Upper lobe of right lung (tissue), 1 donor: ENCODE data around the gene NKX6-2. TPM values are rescaled to one million over a fixed set of nuclear protein-coding genes. Genes with fewer than 3 reads are reported as not detected.
"Not testable (repeated sequence)": the region's sequence is repeated elsewhere in the genome, so short reads cannot be mapped to it uniquely, and the experiment has no call there.

ENCODE experiments used
- ATAC-seq: fragments of 200-7000 bp; cut with Tn5 transposase; one replicate; pipeline ENCODE4 v1.9.1; 2020; ENCODE audit warnings: mild to moderate bottlenecking, moderate library complexity
- DNase-seq: peaks from one replicate; pipeline ENCODE4 v3.0.0-alpha.2; 2020
- H3K27ac ChIP-seq: fragments of 200-600 bp; one replicate; pipeline ENCODE4 v1.8.0; 2022
- H3K27me3 ChIP-seq: fragments of 200-600 bp; one replicate; pipeline ENCODE4 v1.8.0; 2022; ENCODE audit warnings: mild to moderate bottlenecking
- H3K36me3 ChIP-seq: fragments of 200-600 bp; one replicate; pipeline ENCODE4 v1.8.0; 2022
- H3K4me1 ChIP-seq: fragments of 200-600 bp; one replicate; pipeline ENCODE4 v1.8.0; 2022
- H3K4me3 ChIP-seq: fragments of 200-600 bp; one replicate; pipeline ENCODE4 v1.8.0; 2022; ENCODE audit warnings: mild to moderate bottlenecking
- H3K9me3 ChIP-seq: fragments of 200-600 bp; one replicate; pipeline ENCODE4 v1.8.0; 2022
- CTCF ChIP-seq: fragments of 200-600 bp; IDR thresholded peaks from one replicate; pipeline ENCODE4 v1.8.0; 2022; ENCODE audit warnings: antibody characterized with exemption
- intact Hi-C: fragments of 100-400 bp; cut with DNase I; formaldehyde crosslinking; loops from one replicate; pipeline ENCODE4 v1.11.0; 2022
- total RNA-seq: library from RNA; stranded (reverse); fragmentation: NEBNext Ultra II Directional; extraction: Animal tissue kit (Norgen Biotek cat#: 25700); gene quantifications from one replicate; pipeline ENCODE4 v1.2.1, GENCODE V29; 2021
- donor health status: DM: no; HTN: yes; CAD: no; lungs with severe emphysema.

NKX6-2 gene
- total RNA-seq, 1 donor from 2014 or later: not detected

DNA sequence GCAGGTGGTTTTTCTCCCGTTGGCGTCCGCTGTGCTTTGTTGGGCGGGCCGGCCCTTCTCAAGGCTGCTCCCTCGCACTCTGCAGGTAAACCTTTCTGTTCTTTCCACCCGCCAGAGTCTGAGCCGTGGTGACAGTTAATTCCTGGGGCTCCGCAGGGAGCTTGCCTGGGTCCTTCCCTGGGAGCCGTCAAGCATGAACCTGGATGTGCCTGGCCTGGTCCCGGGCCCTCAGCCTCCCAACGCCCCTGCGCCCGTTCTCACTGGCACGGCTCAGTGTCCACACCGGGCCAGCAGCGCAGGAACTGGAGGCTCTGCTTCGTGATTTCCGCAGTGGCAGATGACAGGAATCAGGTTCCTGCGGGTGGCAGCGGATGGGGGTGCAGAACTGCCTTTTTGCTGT, 10.9 kb upstream of the NKX6-2 start:
- TF ChIP-seq CTCF: no peak
- H3K9me3 ChIP-seq: no peaks in the 10 kb centered on the region
- H3K36me3 ChIP-seq: no peaks in the 10 kb centered on the region
- ATAC-seq (no peak), DNase-seq (no peak)
- H3K4me1 ChIP-seq: no peaks in the 10 kb centered on the region
- H3K4me3 ChIP-seq: no peak overlapping the region
- peaks cover 9% of the 10 kb centered on the region for H3K27me3 ChIP-seq
- H3K27ac ChIP-seq: no peak overlapping the region
- intact Hi-C loops: no loop called here

DNA sequence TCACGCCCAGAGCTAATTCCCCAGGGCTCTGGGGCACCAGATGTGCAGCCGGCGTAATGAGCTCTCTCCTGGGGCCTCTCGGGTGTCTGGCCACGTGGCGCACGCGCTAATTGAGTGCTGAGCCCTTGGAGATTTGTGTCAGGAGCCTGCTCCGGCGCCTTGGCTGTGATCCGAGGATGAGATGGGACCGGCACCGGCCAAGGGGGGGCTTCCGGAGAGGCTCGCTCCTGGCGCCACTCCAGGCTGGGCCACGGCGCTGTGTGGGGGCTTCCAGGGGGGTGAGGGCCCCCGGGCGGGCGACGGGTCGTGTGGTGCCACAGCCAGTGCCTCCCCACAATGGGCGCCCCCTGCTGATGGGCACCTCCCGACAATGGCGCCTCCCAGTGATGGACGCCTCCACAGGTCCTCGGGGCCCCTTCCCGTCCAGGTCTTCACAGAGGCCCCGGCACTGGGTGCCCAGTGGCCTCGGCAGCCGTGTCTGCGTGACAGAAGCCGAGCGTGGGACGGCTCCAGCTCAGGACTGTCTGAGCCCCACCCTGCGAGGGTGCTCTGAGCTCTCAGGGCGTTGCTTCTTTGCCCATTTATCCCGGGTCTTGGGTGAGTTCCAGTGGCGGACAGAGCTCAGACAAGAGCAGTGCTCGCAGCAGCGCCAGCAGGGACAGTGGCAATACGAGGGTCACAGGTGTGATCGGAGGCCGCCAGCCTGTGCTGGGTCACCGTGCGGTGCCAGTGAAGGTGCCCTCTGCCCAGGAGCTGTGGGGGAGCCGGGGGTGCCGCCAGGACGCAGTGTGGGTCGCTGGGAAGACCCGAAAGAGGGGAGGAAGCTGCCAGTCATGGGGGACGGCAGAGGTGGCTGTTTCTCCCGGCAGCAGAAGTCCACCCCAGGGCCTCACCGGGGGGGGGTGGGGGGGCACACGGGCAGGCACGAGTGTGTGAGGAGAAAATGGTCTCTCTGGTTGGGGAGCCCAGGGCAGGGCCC, 8.2 kb upstream of the NKX6-2 start:
- Histone ChIP-seq H3K4me1 (no peaks in the 10 kb centered on the region), H3K4me3 (no peak overlapping the region), H3K27me3 (peaks cover 25% of the 10 kb centered on the region), H3K9me3 (no peaks in the 10 kb centered on the region), H3K27ac (no peak overlapping the region), H3K36me3 (no peaks in the 10 kb centered on the region)
- DNase-seq (no peak), ATAC-seq (no peak)
- TF ChIP-seq CTCF: no peak
- intact Hi-C loops: no loop called here

GRCh38 chr10:132793213-132793612, 7.3 kb upstream of the NKX6-2 start:
- intact Hi-C loops: no loop called here
- Histone ChIP-seq H3K27me3 (peaks cover 33% of the 10 kb centered on the region), H3K4me1 (no peaks in the 10 kb centered on the region)

GRCh38 chr10:132792796-132793195, 6.8 kb upstream of the NKX6-2 start:
- TF ChIP-seq CTCF: no peak
- no peak overlapping the region for H3K4me3 ChIP-seq
- no peaks in the 10 kb centered on the region for H3K36me3 ChIP-seq
- no peaks in the 10 kb centered on the region for H3K4me1 ChIP-seq
- no peak for DNase-seq
- intact Hi-C loops: no loop called here
- H3K27me3 ChIP-seq: peaks cover 38% of the 10 kb centered on the region
- ATAC-seq: no peak
- H3K9me3 ChIP-seq: no peaks in the 10 kb centered on the region
- no peak overlapping the region for H3K27ac ChIP-seq

More at GRCh38 chr10:132793213-132793612, 7.3 kb upstream of the NKX6-2 start:
- no peak for TF ChIP-seq CTCF
- Histone ChIP-seq H3K9me3 (no peaks in the 10 kb centered on the region), H3K36me3 (no peaks in the 10 kb centered on the region), H3K4me3 (no peak overlapping the region), H3K27ac (no peak overlapping the region)
- DNase-seq (no peak), ATAC-seq (no peak)

DNA sequence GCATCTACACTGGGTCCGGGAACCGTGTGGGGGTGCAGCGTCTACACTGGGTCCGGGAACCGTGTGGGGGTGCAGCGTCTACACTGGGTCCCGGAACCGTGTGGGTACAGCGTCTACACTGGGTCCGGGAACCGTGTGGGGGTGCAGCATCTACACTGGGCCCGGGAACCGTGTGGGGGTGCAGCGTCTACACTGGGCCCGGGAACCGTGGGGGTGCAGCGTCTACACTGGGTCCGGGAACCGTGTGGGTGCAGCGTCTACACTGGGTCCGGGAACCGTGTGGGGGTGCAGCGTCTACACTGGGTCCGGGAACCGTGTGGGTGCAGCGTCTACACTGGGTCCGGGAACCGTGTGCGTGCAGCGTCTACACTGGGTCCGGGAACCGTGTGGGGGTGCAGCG, 6.2 kb upstream of the NKX6-2 start:
- peaks cover 45% of the 10 kb centered on the region for H3K27me3 ChIP-seq
- intact Hi-C loops, ATAC-seq, H3K9me3 ChIP-seq, DNase-seq, H3K27ac ChIP-seq, H3K4me1 ChIP-seq, H3K36me3 ChIP-seq, H3K4me3 ChIP-seq: not testable (repeated sequence)
